NB4 (cell line): ENCODE measurements around the gene CHCHD5.

ENCODE experiments used
- CTCF ChIP-seq: IDR thresholded peaks from one replicate; pipeline ENCODE4 v1.5.1; 2012; ENCODE audit warnings: low read depth, low read length
- MYC ChIP-seq: IDR thresholded peaks from 2 replicates; pipeline ENCODE4 v1.6.1; 2011; ENCODE audit warnings: low read depth, low read length
- POLR2A ChIP-seq: IDR thresholded peaks from 2 replicates; pipeline ENCODE4 v1.6.1; 2011; ENCODE audit warnings: mild to moderate bottlenecking; ENCODE audit not compliant: insufficient read length; ENCODE audit errors: extremely low read depth

- no peak for TF ChIP-seq CTCF
- no peak for TF ChIP-seq POLR2A
- TF ChIP-seq MYC = no peak
Measured at GRCh38 chr2:112633708-112634107, 49.3 kb downstream of the CHCHD5 start.
